Neural crest cell (in vitro differentiated cells): ENCODE measurements around the gene LMNTD2. TPM values are rescaled to one million over a fixed set of nuclear protein-coding genes. Genes with fewer than 3 reads are reported as not detected.

Experiments
- DNase-seq: peaks from one replicate; pipeline ENCODE4 v3.0.0; 2021; ENCODE audit warnings: low read depth, mixed read lengths, low spot score
- H3K27ac Mint-ChIP-seq: one replicate; pipeline ENCODE4 v1.8.0; 2021; ENCODE audit warnings: mild to moderate bottlenecking, mixed read lengths; ENCODE audit not compliant: unreplicated experiment
- H3K27me3 Mint-ChIP-seq: 2 replicates; pipeline ENCODE4 v1.8.0; 2021; ENCODE audit warnings: low read depth, mild to moderate bottlenecking, mixed read lengths
- H3K36me3 Mint-ChIP-seq: 2 replicates; pipeline ENCODE4 v1.8.0; 2021; ENCODE audit warnings: low read depth, mild to moderate bottlenecking, mixed read lengths
- H3K4me1 Mint-ChIP-seq: 2 replicates; pipeline ENCODE4 v1.8.0; 2021; ENCODE audit warnings: mixed read lengths
- H3K4me3 Mint-ChIP-seq: one replicate; pipeline ENCODE4 v1.8.0; 2021; ENCODE audit warnings: mild to moderate bottlenecking, mixed read lengths
- H3K9me3 Mint-ChIP-seq: 2 replicates; pipeline ENCODE4 v1.8.0; 2021; ENCODE audit warnings: mixed read lengths
- CTCF ChIP-seq: fragments of 200-600 bp; sonication (generic); conservative IDR thresholded peaks from 2 replicates; pipeline ENCODE4 v1.5.0; 2021; ENCODE audit warnings: antibody characterized with exemption, mild to moderate bottlenecking
- total RNA-seq: library from RNA; stranded (reverse); gene quantifications from 2 replicates; pipeline ENCODE4 v1.2.1, GENCODE V29; 2021

LMNTD2 gene
- total RNA-seq, 1 donor from 2014 or later, result 2.2 TPM

DNA sequence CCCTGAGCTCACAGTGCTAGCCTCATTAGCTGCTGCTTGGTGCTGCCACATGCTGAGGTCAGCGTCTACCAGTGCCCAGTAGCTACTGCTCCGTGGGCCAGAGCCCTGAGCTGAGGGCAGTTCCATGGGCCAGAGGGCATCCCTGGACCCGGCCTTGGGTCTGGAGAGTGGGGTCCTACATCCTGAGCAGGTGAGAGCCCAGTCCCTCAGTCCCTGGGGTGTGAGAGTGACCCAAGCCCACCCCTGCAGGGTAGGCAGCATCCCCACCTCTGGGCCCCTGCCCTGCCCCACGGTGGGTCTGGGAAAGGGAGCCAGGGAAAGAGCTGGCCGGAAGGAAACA is 9.8 kb downstream of the LMNTD2 start:
- no peak for TF ChIP-seq CTCF
- Mint-ChIP-seq H3K36me3 (no peaks in the 10 kb centered on the region), H3K4me1 (no peaks in the 10 kb centered on the region), H3K9me3 (no peaks in the 10 kb centered on the region), H3K27me3 (peaks cover 12% of the 10 kb centered on the region), H3K4me3 (no peak overlapping the region), H3K27ac (no peak overlapping the region)
- no peak for DNase-seq

DNA sequence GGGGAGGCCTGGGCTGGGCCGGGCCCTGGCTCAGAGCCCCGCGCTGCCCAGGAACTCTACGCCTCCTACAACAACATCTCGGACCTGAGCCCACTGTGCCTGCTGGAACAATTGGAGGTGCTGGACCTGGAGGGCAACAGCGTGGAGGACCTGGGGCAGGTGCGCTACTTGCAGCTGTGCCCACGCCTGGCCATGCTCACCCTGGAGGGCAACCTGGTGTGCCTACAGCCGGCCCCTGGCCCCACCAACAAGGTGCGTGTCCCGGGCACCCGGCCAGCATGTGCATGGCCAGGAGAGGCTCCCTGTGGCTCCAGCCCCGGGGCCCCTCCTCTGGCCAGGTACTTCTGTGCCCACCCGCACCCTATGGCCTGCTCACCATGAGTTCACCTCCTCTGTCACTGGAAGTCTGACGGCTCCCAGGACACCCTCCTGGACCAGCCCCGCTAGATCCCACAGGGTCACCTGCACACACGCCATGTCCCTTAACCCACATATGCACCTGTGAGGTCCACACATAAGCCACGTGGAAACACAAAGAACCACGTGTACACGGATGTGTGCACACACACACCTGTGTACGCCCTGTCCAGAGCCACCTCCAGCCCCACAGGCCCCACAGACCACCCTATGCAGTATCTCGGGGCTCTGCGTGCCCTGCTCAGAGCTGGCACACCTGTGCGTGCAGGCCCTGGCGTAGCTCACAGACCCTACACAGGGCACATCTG is 10.4 kb downstream of the LMNTD2 start:
- H3K4me1 Mint-ChIP-seq, result no peaks in the 10 kb centered on the region
- DNase-seq, result no peak
- TF ChIP-seq CTCF, result no peak
- H3K9me3 Mint-ChIP-seq, result no peaks in the 10 kb centered on the region
- no peaks in the 10 kb centered on the region for H3K36me3 Mint-ChIP-seq
- H3K4me3 Mint-ChIP-seq, result no peak overlapping the region
- H3K27me3 Mint-ChIP-seq, result peaks cover 11% of the 10 kb centered on the region
- no peak overlapping the region for H3K27ac Mint-ChIP-seq

GRCh38 chr11:548700-549603 is 11.6 kb downstream of the LMNTD2 start:
- Mint-ChIP-seq H3K4me1 (no peaks in the 10 kb centered on the region), H3K27ac (no peak overlapping the region), H3K4me3 (no peak overlapping the region), H3K36me3 (no peaks in the 10 kb centered on the region), H3K9me3 (no peaks in the 10 kb centered on the region), H3K27me3 (peaks cover 7% of the 10 kb centered on the region)
- DNase-seq, result no peak
- no peak for TF ChIP-seq CTCF

DNA sequence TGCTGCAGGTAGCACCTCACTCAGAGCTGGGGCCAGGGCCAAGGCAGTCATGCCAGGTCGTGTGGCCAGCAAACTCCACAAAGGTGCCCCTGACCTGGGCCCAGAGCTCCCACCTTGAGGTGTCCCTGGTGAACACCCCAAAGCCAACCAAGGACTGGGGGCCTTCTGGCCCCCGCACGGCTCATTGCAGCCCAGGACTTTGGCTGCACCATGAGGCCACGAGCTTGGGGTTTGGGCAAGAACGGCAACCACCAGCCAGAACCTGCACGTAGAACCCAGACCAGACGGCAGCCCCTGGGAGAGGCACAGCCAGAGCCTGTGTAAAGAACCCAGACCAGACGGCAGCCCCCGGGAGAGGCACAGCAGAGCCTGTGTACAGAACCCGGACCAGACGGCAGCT is 15.4 kb downstream of the LMNTD2 start:
- H3K27me3 Mint-ChIP-seq, result peaks cover 3% of the 10 kb centered on the region
- H3K9me3 Mint-ChIP-seq, result no peaks in the 10 kb centered on the region
- no peak for DNase-seq
- no peak for TF ChIP-seq CTCF
- H3K4me3 Mint-ChIP-seq, result no peak overlapping the region
- no peaks in the 10 kb centered on the region for H3K4me1 Mint-ChIP-seq
- H3K36me3 Mint-ChIP-seq, result no peaks in the 10 kb centered on the region
- peak overlapping the region; percentile 27 for H3K27ac Mint-ChIP-seq

DNA sequence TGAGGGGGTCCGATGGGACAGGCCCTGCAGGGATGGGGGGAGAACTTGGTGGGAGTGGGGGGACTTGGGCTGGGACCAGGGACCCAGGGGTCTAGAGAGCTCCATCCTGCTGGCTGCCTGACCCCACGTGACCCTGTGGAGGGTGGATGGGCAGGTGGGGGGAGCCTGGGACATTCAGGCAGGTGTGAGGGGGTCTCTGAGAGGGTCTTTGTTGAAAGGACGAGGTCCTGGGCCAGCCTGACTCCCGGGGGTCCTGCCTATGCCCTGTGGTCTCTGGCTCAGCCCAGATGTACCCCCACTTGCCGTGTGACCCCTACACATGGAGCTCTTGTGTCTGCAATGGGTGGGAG is 15.7 kb downstream of the LMNTD2 start:
- Mint-ChIP-seq H3K27ac (no peak overlapping the region), H3K27me3 (peaks cover 3% of the 10 kb centered on the region), H3K4me1 (no peaks in the 10 kb centered on the region), H3K36me3 (no peaks in the 10 kb centered on the region), H3K4me3 (no peak overlapping the region), H3K9me3 (no peaks in the 10 kb centered on the region)
- no peak for DNase-seq
- no peak for TF ChIP-seq CTCF
